ENCODE measurements around the gene GNAZ. TPM values are rescaled to one million over a fixed set of nuclear protein-coding genes. Genes with fewer than 3 reads are reported as not detected.

GNAZ gene
- total RNA-seq: 3.4 and 3.7 TPM in 2 replicates

GRCh38 chr22:23070418-23071229 lies at the start of gene GNAZ:
GNAZ (plus strand) TSS chr22:23070519; CDS start chr22:23095696, 25,177 bp downstream.

GRCh38 chr22:23144932-23145877 lies 74.9 kb downstream of the GNAZ start, which contains the start of gene RAB36:
RAB36 (plus strand) TSS chr22:23145477; CDS start chr22:23146617, 1,140 bp downstream.

Other genes starting within 250 kb of the GNAZ start
- gene IGLL5, start 182.7 kb upstream of the GNAZ start, total RNA-seq: not detected in 2 replicates
- 0.14 TPM in 1 of 2 replicates, not detected in the other for gene RSPH14, start 71.5 kb downstream of the GNAZ start, total RNA-seq
- gene RAB36, start 75.0 kb downstream of the GNAZ start, total RNA-seq: 2.4 and 2.7 TPM in 2 replicates
- gene BCR, start 110.0 kb downstream of the GNAZ start, total RNA-seq: 24.2 and 30.2 TPM in 2 replicates

Data from smooth muscle cell of bladder (primary cell).